GM21723 (cell line): ENCODE data around the gene IRF1.
A peak's percentile ranks its signal among the peaks of the same experiment; 100 is the strongest.
"Not testable (repeated sequence)": the region's sequence is repeated elsewhere in the genome, so short reads cannot be mapped to it uniquely, and the experiment has no call there.

ENCODE experiments used
- ATAC-seq: cut with Tn5 transposase; IDR thresholded peaks from one replicate; pipeline ENCODE4 v1.9.1; 2021; ENCODE audit warnings: mild to moderate bottlenecking, moderate library complexity; ENCODE audit not compliant: unreplicated experiment

The IRF1 gene

DNA sequence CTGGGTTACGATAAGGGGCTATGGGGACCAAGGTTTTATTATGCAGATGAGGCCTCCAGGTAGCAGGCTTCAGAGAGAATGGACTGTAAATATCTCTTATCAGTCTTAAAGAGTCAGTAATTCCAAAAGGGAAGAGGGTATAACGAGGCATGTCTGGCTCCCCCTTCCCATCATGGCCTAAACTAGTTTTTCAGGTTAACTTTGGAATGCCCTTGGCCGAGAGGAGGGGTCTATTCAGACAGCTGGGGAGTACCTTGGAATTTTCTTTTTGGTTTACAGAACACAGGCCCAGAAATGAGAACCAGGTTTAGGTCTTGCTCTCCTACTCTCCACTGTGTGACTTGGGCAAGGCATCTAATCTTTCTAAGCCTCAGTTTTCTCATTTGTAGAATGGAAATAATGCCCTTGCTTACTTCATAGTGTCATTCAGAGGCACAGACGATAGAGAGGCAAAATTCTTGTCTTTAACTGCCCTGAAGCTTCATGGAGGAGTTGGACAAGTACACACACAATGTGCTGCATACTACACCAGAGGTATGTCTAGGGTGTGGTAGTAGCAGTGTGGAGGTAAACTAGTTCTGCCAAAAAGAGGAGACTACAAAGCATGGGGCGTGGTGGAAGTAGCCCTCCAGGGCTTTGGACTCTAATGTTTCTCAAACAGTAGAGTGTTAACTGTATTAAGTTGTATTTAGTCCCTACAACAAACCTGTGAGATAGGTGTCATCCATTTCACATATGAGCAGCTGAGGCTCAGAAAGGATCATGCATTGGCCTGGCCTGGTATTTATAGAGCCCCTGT lies 45.5 kb downstream of the IRF1 start:
- ATAC-seq, result no peak

DNA sequence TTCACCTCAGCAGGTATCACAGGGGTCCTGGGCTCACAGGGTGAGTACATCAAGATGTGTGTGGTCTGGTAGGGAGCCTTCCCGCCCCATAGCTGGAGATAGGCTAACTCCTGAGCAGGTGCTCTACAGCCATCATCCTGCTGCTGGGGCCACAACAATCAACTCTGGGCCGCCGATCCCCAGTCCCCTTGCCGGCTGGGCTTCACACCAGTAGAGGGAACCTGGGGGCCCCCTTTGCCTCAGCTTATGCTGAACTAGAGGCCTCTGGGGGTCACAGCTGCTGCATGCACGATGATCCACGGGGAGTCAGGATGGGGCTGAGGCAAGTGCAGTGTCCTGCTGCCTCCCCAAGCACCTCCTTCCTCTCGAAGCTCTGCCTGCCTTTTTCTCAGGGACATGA lies 46.5 kb downstream of the IRF1 start:
- no peak for ATAC-seq

DNA sequence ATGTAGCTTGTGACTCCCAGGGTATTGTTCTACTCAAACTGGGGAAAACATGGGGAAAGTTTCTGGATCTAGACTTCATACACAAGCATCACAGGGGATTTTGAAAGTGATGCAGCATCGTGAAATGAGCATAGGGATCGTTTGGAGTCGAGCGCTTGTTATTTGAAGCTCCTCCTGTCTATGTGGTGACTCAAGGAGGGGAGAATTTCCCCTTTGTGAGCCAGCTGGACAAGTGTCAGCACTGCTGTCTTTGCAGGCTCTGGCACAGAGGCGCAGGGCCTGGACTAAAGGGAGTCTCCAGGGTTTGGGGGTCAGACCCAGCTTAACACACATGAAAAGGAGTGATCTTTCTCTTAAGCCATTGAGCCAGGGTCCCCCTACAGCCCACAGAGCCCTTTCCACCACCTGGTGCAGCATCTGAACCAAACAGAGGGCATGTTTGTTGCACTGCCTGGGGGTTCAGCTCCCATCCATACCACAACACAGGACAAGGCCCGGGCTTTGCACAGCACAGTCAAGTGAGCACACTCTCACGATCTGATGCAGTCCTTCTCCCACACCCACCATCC lies 51.0 kb downstream of the IRF1 start:
- ATAC-seq, result no peak

DNA sequence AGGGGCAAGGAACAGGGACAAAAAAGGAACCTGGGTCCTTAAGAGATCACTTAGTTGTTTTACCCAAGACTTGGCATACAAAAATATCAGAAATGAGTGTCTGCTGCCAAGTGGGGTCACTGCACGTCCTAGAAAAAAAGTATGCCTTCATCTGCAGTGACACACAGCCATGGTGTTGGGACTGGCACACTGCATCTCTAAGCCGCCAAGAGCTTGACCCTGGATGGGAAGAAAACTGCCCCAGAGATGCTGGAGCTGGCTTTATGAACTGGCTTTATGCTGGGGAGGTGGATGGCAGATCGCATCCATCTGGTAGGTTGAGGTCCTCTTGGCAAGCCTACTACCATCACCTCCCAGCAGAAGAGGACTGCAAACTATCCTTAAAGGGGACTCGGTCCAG lies 51.7 kb downstream of the IRF1 start:
- ATAC-seq, result no peak

DNA sequence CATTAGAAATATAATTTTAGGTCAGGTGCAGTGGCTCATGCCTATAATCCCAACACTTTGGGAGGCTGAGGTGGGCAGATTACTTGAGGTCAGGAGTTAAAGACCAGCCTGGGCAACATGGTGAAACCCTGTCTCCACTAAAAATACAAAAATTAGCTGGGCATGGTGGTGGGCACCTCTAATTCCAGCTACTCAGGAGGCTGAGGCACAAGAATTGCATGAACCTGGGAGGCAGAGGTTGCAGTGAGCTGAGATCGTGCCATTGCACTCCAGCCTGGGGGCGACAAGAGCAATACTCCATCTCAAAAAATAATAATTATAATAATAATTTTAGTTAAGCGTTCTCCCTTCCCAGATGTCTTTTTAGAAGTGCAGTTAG lies 52.3 kb downstream of the IRF1 start:
- not testable (repeated sequence) for ATAC-seq

DNA sequence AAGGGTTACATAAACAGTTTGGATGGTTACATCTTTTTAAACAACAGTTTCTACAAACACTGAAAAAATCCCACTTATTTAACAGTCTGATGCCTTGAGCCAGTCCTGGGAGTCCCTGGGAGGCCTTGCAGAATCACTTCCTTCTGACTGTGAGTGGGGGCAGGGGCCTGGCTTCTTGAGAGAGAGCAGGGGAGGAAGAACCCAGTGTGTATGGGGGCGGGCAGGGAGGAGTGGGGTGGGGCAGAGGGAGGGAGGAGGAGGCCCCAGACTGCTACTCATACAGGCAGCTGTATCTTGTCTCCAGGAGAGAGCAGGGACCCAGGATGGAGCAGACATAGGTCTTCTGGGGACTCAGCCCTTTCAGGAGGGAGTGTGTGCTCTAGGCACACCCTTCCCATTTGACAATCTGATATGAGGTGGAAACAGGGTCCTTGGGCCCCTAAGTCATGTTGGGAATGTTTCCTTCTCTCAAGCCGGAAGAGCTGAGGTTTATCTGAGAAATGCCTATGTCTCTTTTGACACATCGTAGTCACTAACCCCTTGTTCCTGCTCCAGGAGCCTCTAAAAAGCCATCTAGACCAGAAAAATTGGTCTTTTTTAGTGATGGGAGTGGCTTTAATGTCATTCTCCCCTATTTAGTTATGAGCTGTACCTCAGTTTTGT lies 52.8 kb downstream of the IRF1 start:
- peak; percentile 84 for ATAC-seq

DNA sequence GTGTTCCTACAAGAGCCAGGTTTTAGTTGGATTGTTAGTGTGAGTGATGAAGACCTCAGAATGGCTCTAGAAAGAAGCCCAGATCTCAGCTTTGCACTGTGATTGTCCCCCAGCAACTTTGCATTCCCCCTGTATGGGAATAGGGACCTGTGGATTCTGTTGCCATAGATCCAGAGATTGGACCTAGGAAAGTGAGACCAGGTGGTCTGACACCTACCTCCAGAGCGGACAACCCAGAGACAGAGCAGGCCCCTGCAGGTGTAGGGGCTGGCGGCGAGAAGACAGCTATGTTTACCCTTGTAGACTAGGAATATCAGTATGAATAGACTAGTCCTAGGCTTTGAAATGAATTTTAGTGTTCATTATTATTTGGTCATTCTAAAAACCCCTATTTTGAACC lies 53.6 kb downstream of the IRF1 start:
- ATAC-seq, result no peak

DNA sequence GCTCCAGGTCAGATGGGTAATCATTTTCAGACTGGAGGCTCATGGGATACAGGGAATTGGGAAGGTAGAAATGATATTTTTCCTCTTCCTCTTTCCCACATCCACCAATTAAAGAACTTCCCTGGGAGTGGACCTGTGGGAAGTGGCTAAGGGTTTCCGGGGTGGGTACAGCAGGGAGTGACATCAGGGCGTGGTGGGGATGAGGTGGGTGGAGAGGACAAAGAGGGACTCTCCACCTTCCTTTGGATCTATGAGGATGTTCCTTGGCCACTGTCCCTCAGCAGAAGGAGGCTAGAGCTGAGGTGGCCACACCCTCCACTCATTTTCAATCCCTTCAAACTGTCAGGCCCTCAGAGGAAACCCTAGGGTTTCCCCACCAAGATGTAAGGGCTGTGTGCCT lies 54.7 kb downstream of the IRF1 start:
- no peak for ATAC-seq

DNA sequence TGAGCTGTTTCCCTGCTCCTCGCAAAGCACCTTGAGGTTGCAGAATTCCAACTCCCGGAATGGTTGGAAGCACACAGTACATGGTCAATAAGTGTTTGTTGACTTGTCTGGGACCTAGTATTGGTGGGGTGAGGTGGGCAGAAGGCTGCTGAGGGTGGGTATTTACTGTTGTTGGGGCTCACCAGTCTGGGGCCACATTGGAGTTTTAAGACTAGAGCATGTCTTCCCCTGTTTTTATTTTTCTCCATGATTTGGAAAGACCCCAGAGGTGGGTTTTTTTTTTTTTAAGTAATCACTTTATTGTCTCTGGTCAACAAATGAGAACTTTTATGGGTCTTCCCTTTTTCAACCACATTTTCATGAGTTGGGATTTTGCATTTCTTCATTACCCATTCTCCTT lies 55.1 kb downstream of the IRF1 start:
- no peak for ATAC-seq

DNA sequence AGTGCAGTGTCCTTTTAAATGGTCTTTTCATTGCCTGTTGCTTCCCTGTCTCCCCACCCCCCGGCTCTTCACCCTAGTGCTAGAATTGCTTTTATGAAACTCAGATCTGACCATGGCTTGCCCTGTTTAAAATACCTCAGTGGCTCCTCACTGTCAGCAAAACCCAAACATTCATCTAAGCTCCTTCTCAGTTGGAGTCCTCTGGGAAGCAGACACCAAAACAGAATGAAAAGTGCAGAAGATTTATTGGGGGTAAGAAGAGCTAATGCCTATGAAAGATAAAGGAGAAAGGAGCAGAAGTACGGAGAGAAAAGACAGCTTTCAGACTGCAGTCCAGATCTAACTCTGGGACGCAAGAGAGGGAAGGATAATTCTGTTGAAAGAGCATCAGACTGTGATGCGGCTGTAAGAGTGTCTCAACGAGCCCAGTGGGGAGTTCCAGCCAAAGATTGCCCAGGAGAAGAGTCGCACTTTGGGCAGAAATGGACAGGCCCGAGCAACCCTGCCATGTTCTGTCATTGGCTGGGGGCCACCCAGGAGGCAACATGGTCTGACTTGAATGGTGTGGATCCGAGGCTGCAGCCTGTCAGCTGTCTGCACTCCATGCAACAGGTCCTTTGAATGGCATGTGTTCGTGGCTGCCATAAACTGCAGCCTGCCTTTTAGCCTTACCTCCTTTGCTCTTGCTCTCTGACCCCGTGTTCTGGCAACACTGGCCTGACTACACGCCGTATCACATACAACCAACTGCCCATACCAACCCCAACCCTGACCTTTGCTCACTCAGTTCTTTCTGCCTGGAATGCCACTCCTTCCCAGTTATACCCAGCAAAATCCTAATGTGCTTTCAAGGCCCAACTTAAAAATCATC lies 55.9 kb downstream of the IRF1 start:
- no peak for ATAC-seq

DNA sequence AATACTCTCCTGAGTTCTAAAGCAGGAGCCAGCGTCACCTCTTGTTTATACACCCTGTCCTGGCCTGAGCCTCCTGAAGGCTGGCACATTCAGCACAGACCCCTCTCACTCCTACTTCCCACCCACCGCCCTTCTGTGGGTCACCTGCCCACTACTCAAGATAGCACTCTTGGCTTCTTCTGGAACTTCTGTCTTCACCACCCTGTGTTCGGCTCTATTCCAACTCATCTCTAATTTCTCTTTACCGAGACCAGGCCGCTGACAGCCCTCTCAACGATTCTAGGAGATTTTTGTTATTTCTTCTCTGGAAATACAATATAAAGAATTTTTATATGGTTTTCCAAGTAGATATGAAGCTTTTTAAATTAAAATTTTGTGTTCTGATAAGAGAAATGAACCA lies 57.4 kb downstream of the IRF1 start:
- no peak for ATAC-seq

DNA sequence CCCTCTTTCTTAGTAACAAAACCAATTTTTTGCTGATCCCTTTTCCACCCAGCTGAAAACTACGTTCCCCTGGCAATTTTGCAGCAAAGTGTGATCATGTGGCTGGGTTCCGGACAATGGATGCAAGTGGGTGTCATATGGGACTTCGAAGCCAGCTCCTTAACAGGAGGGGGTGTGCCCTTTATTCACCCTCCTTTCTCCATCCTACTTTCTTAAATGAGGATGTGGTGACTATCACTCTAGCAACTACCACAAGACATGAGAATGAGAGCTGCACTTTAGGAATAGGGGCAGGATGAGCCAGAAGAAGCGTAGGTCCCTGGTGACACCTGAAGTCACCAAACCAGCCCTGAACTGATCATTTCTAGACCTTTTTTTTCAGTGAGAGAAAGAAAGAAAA lies 58.9 kb downstream of the IRF1 start:
- no peak for ATAC-seq
